Stimulated activated CD4-positive, alpha-beta T cell treated with anti-CD3 and anti-CD28 coated beads, Interleukin-12 subunit alpha, Interleukin-12 subunit beta, amount 100 ng/mL, for 48 hours (primary cell): Measurements from ENCODE around the gene DCC.

Source experiments
- DNase-seq, 3 donors: peaks; one replicate each; pipeline ENCODE4 v3.0.0-alpha.2; 2020; ENCODE audit warnings: low read depth in 2 of 3, low spot score in 1 of 3

The DCC gene

GRCh38 chr18:53360501-53361443 is 1020.8 kb downstream of the DCC start:
- DNase-seq = no peak

DNA sequence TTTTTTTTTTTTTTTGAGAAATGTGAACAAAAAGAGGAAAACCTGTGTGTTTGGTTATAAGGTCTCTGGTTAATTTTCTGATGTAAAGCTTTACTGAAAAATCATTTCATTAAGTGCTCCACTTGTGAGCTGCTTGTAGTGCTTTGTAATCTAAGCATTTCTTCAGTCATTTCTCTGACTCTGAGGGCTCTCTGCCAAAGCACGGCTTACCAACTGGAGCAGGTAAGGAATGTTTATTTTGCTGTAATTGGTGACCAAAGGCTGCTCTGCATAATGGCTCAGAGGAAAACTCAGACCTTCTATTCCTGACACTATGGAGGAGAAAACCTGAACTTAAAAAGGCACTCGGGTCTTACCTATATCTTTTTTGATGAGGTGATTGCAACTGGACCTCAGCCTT is 1035.6 kb downstream of the DCC start:
- no peak for DNase-seq

GRCh38 chr18:53380063-53380639 is 1040.2 kb downstream of the DCC start:
- DNase-seq = no peak

- DNase-seq = no peak
These were observed 1042.9 kb downstream of the DCC start for GRCh38 chr18:53382870-53383269.

DNA sequence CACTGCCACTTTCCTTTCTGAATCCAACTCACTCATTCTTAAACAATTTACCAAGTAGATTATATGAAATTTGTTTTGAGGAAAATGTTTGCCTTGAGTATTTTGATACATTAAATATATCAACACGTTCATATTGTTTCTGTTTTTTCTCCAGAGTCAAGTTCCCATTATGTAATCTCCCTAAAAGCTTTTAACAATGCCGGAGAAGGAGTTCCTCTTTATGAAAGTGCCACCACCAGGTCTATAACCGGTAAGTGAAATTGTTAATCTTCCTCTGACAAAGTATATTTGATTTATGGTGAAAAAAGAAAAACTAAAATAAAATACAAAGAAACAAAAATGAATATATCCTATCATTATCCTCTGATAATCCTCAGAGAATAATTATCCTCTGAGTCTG is 1045.9 kb downstream of the DCC start:
- DNase-seq = no peak

DNA sequence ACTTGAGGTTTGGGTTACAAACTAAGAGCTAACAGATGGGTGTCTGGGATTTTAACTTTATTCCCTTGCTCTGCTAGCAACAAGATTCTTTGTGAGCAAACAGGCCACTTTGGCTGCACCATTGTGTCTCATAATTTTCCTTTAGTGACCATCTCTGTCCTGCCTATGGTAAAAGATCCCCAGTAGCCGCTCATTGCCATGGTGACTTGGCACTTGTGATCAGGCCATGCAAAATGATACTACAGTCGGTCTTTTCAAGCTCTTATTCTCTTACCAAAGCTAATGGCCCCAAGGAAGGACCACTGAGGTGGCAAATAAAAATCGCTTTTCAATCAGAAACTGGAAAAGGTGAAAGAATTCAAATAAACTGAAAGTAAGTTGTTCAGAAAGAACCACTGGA is 1047.6 kb downstream of the DCC start:
- no peak for DNase-seq

DNA sequence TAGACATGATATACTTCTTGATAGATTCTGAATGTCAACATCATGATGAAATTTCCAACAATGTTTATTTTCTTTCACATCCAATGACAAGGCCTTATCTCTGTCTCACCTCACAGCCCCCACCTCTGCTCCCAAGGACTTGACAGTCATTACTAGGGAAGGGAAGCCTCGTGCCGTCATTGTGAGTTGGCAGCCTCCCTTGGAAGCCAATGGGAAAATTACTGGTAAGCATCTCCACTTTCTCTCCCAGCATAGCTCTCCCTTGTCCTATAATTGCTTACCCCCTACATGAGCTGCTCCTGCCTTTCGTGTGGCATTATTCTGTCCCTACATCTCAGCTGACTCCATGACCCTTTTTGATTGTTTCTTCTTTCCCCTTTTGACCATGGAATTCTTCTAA is 1062.7 kb downstream of the DCC start:
- no peak for DNase-seq

DNA sequence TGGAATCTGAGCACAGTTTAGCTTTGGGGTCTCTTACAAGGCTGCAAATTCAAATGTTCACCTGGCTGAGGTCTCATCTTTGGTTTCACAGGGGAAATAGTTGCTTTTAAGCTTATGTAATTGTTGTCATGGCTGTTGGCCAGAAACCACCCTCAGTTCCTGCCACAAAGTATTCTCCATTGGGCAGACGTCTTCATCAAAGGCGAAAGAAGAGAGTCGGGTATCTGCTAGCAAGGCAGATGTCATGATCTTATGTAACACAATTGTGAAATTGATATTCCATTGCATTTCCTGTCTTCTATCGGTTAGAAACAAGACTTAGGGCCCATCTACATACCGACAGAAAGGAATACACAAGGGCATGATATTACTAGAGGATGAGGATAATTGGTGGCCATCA is 1068.3 kb downstream of the DCC start:
- DNase-seq = no peak

DNA sequence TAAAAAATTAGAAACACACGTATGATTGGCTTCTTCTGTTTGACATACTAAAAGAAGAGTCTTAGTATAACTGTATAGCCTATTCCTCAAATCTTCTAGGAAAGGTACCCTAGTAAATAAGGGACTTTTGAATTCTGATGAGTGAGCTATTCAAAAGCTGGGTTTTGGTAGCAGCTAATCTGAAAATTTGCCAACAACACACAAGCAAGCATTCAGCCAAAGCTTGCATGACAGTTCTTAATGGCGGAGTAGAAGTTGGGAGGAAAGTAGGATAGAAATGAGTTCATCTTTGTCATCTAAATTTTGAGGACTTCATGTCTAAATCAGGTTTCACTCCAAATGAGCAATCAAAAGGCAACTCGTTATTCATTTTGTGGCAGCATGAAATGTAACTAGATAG is 1071.5 kb downstream of the DCC start:
- no peak for DNase-seq

GRCh38 chr18:53417003-53417402 is 1077.0 kb downstream of the DCC start:
- no peak for DNase-seq

- no peak for DNase-seq
These were observed 1081.9 kb downstream of the DCC start for GRCh38 chr18:53421869-53422268.

DNA sequence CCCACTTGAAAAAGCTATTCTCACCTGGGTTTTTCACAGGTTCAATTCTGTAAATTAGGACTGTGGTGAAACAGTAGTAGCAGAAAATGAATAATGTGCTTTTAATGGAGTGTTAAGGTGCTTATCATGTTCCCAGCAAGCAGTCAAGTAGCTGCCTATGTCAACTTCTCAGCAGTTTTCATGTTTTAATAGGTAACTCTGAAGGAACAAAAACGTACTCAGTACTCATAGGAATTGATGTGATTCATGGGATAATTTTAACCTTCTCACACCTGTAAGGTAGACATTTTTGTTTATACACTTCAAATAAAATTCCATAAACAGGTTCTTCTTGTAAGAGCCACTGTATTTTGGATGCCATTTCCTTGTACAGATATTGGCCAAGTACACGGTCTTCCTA is 1082.9 kb downstream of the DCC start:
- no peak for DNase-seq

- no peak for DNase-seq
These were observed 1086.7 kb downstream of the DCC start for GRCh38 chr18:53426666-53427184.

DNA sequence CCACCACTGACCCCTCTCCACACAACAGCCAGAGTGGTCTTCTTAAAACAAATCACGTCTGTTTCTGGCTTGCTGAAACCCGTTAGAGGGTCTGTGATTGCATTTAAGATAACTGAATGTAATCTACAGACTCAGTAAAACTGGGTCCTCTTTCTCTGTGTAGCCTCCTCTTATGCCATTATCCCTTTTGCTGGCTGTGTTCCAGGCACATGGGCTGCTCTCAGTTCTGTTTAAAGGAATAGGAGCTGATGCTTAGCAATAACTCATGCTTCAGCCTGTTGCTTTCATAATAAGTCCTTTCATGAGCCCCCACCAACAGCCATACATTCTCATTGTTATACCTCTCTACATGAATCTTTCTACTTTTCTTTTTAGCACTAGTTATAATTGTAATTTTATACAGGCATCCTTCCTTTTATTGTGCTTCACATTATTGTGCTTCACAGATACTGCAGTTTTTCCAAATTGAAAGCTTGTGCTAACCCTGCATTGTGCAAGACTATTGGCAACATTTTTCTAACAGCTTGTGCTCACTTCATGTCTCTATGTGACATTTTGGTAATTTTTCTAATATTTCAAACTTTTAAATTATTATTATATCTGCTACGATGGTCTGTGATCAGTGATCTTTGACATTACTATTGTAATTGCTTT is 1101.9 kb downstream of the DCC start:
- no peak for DNase-seq

GRCh38 chr18:53442415-53442783 is 1102.4 kb downstream of the DCC start:
- no peak for DNase-seq

GRCh38 chr18:53443336-53443735 is 1103.3 kb downstream of the DCC start:
- no peak for DNase-seq

GRCh38 chr18:53443831-53444230 is 1103.8 kb downstream of the DCC start:
- DNase-seq = no peak

- no peak for DNase-seq
These were observed 1111.9 kb downstream of the DCC start for GRCh38 chr18:53451902-53452301.

DNA sequence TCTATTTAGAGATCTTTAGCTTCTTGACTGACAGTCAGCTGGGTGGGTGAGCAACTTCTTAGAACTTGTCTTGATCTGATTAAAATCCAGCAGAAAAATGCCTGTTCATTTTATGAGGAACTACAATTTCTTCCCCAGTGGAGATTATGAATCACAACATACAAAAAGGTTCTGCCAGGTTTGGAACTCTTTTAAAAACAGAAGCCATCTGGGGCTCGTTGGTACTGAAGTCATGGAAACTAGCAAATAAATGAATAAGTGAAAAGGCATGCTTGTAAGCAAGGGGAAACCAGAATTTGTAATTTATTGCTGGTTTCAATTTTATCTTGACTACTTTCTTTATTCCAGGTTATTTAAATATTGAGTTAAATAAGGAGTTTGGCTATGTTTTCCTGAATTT is 1117.1 kb downstream of the DCC start:
- DNase-seq = no peak

GRCh38 chr18:53458268-53458667 is 1118.3 kb downstream of the DCC start:
- no peak for DNase-seq

- no peak for DNase-seq
These were observed 1119.1 kb downstream of the DCC start for GRCh38 chr18:53458944-53459580.

DNA sequence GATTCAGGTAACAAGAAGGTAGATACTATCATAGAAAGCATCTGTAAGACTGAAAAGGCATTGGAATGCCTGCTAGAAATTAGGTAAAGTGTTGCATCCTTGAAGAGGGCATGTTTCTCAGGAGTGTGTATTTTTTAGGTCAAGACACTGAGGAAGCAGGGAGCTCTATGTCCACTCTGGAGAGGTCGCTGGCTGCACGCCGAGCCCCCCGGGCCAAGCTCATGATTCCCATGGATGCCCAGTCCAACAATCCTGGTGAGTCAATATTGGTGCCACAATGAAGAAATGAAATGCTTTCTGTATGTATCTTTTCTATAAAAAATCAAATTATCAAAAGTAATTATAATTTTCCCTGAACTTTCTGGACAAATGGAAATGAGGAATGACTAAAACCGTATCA is 1127.8 kb downstream of the DCC start:
- no peak for DNase-seq
